ENCODE results near the gene NEUROG2.

DNA sequence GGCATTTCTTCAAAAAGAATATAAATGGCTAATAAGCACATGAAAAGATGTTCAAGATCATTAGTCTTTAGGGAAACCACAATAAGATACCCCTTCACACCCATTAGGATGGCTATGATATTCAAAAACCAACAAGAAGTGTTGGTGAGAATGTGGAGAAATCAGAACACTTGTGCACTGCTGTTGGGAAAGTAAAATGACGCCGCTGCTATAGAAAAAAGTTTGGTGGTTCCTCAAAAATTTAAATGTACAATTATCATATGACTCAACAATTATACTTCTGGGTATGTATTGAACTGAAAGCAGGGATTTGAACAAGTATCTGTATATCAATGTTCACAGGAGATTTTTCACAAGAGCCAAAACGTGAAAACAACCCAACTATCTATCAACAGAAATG, 29.4 kb upstream of the NEUROG2 start:
- TF ChIP-seq FOSL1 (IDR thresholded peaks at IDR 0.05; ENCODE audit: insufficient read depth, low read depth, low read length) (no peak), POU5F1 (IDR thresholded peaks at IDR 0.05; ENCODE audit: low read depth, low read length) (no peak), RBBP5 (IDR thresholded peaks at IDR 0.05; ENCODE audit: borderline replicate concordance, low read depth, low read length) (no peak), CHD2 (IDR thresholded peaks at IDR 0.05; ENCODE audit: low read length) (no peak), SAP30 (IDR thresholded peaks at IDR 0.05; ENCODE audit: insufficient read depth, insufficient replicate concordance, low read length) (no peak), POLR2A (IDR thresholded peaks at IDR 0.05; ENCODE audit: control extremely low read depth in 1 of 2, low read depth in 2 of 2, low read length in 2 of 2) (no peak), YY1 (IDR thresholded peaks at IDR 0.05; ENCODE audit: low read depth, low read length) (no peak), EP300 (IDR thresholded peaks at IDR 0.05; ENCODE audit: borderline replicate concordance in 1 of 2, low read depth in 2 of 2, low read length in 2 of 2) (no peak), RAD21 (IDR thresholded peaks at IDR 0.05 in 1 of 2, conservative IDR thresholded peaks at IDR 0.05 in 1 of 2; ENCODE audit: low read depth in 2 of 2, low read length in 2 of 2) (no peak), CEBPB (IDR thresholded peaks at IDR 0.05; ENCODE audit: low read depth, low read length) (no peak), TAF1 (IDR thresholded peaks at IDR 0.05; ENCODE audit: low read depth, low read length) (no peak)
- TF ChIP-seq, protein P1, sequence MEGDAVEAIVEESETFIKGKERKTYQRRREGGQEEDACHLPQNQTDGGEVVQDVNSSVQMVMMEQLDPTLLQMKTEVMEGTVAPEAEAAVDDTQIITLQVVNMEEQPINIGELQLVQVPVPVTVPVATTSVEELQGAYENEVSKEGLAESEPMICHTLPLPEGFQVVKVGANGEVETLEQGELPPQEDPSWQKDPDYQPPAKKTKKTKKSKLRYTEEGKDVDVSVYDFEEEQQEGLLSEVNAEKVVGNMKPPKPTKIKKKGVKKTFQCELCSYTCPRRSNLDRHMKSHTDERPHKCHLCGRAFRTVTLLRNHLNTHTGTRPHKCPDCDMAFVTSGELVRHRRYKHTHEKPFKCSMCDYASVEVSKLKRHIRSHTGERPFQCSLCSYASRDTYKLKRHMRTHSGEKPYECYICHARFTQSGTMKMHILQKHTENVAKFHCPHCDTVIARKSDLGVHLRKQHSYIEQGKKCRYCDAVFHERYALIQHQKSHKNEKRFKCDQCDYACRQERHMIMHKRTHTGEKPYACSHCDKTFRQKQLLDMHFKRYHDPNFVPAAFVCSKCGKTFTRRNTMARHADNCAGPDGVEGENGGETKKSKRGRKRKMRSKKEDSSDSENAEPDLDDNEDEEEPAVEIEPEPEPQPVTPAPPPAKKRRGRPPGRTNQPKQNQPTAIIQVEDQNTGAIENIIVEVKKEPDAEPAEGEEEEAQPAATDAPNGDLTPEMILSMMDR (IDR thresholded peaks at IDR 0.05; ENCODE audit: control extremely low read depth in 1 of 3, insufficient read depth in 1 of 3, low read depth in 1 of 3, low read length in 3 of 3): no peak
- TF ChIP-seq, protein P2, sequence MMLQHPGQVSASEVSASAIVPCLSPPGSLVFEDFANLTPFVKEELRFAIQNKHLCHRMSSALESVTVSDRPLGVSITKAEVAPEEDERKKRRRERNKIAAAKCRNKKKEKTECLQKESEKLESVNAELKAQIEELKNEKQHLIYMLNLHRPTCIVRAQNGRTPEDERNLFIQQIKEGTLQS (IDR thresholded peaks at IDR 0.05; ENCODE audit: insufficient read depth, low read depth, low read length): no peak

Data from H1 (cell line).